H9 (cell line): ENCODE measurements around the gene EDARADD. TPM values are rescaled to one million over a fixed set of nuclear protein-coding genes. Genes with fewer than 3 reads are reported as not detected.

Source experiments
- DNase-seq: peaks from one replicate; pipeline ENCODE4 v3.0.0-alpha.2; 2017
- H2AFZ ChIP-seq: one replicate; pipeline ENCODE4 v1.6.1; 2013; ENCODE audit warnings: mild to moderate bottlenecking, low read length, control low read depth, moderate library complexity
- H2AK5ac ChIP-seq: 2 replicates; pipeline ENCODE4 v1.6.1; 2013; ENCODE audit warnings: low read length, control low read depth, mixed read lengths; ENCODE audit not compliant: insufficient read length
- H2BK120ac ChIP-seq: one replicate; pipeline ENCODE4 v1.6.1; 2013; ENCODE audit warnings: low read depth, mild to moderate bottlenecking, low read length, control low read depth, inconsistent platforms; ENCODE audit not compliant: poor library complexity, severe bottlenecking
- H2BK12ac ChIP-seq: 2 replicates; pipeline ENCODE4 v1.6.1; 2013; ENCODE audit warnings: low read length, control low read depth, mixed read lengths, low read depth; ENCODE audit not compliant: insufficient read length
- H2BK15ac ChIP-seq: 2 replicates; pipeline ENCODE4 v1.6.1; 2013; ENCODE audit warnings: low read depth, low read length, control low read depth
- H2BK20ac ChIP-seq: one replicate; pipeline ENCODE4 v1.6.1; 2013; ENCODE audit warnings: low read depth, mild to moderate bottlenecking, low read length, control low read depth, inconsistent platforms; ENCODE audit not compliant: poor library complexity, severe bottlenecking
- H2BK5ac ChIP-seq: 2 replicates; pipeline ENCODE4 v1.6.1; 2013; ENCODE audit warnings: low read length, control low read depth, mixed read lengths; ENCODE audit not compliant: insufficient read length
- H3K14ac ChIP-seq: 2 replicates; pipeline ENCODE4 v1.6.1; 2013; ENCODE audit warnings: low read length, control low read depth; ENCODE audit not compliant: insufficient read depth
- H3K18ac ChIP-seq: 2 replicates; pipeline ENCODE4 v1.6.1; 2013; ENCODE audit warnings: low read depth, mild to moderate bottlenecking, mixed read lengths, low read length, control low read depth; ENCODE audit not compliant: insufficient read length
- H3K23ac ChIP-seq: 2 replicates; pipeline ENCODE4 v1.6.1; 2013; ENCODE audit warnings: low read length, control low read depth, mixed read lengths, low read depth; ENCODE audit not compliant: insufficient read length
- H3K23me2 ChIP-seq: 2 replicates; pipeline ENCODE4 v1.6.1; 2013; ENCODE audit warnings: low read depth, mild to moderate bottlenecking, mixed read lengths, low read length, control low read depth; ENCODE audit not compliant: insufficient read length, poor library complexity, severe bottlenecking
- H3K27ac ChIP-seq: 2 replicates; pipeline ENCODE4 v1.5.1; 2013; ENCODE audit warnings: low read length, control low read depth, mixed read lengths, low read depth; ENCODE audit not compliant: insufficient read length
- H3K27me3 ChIP-seq: 2 replicates; pipeline ENCODE4 v1.6.1; 2013; ENCODE audit warnings: low read length, control low read depth, inconsistent platforms; ENCODE audit not compliant: insufficient read depth
- H3K4ac ChIP-seq: 2 replicates; pipeline ENCODE4 v1.6.1; 2013; ENCODE audit warnings: low read depth, mild to moderate bottlenecking, control low read depth, inconsistent platforms, low read length, moderate library complexity
- H3K4me1 ChIP-seq: 2 replicates; pipeline ENCODE4 v1.6.1; 2013; ENCODE audit warnings: low read length, control low read depth, inconsistent platforms; ENCODE audit not compliant: insufficient read depth
- H3K4me2 ChIP-seq: 2 replicates; pipeline ENCODE4 v1.6.1; 2013; ENCODE audit warnings: low read length, control low read depth, mixed read lengths; ENCODE audit not compliant: insufficient read length, insufficient read depth
- H3K56ac ChIP-seq: 2 replicates; pipeline ENCODE4 v1.6.1; 2013; ENCODE audit warnings: low read depth, mild to moderate bottlenecking, mixed read lengths, low read length, control low read depth; ENCODE audit not compliant: insufficient read length
- H3K79me1 ChIP-seq: 2 replicates; pipeline ENCODE4 v1.6.1; 2013; ENCODE audit warnings: low read depth, mild to moderate bottlenecking, moderate library complexity, low read length, control low read depth, inconsistent platforms; ENCODE audit not compliant: insufficient read depth, poor library complexity, severe bottlenecking
- H3K79me2 ChIP-seq: 2 replicates; pipeline ENCODE4 v1.6.1; 2013; ENCODE audit warnings: low read length, control low read depth, inconsistent platforms; ENCODE audit not compliant: insufficient read depth
- H3K9ac ChIP-seq: 2 replicates; pipeline ENCODE4 v1.6.1; 2013; ENCODE audit warnings: low read length, control low read depth, mixed read lengths; ENCODE audit not compliant: insufficient read length; ENCODE audit errors: extremely low read depth
- H3K9me3 ChIP-seq: one replicate; pipeline ENCODE4 v1.6.1; 2013; ENCODE audit warnings: low read depth, low read length, inconsistent platforms; ENCODE audit not compliant: control insufficient read depth
- H3T11ph ChIP-seq: one replicate; pipeline ENCODE4 v1.6.1; 2013; ENCODE audit warnings: mild to moderate bottlenecking, low read length, control low read depth, inconsistent platforms
- H4K20me1 ChIP-seq: one replicate; pipeline ENCODE4 v1.6.1; 2013; ENCODE audit not compliant: control insufficient read depth, insufficient read length, insufficient read depth
- H4K5ac ChIP-seq: 2 replicates; pipeline ENCODE4 v1.6.1; 2013; ENCODE audit warnings: low read depth, mild to moderate bottlenecking, mixed read lengths, low read length, control low read depth; ENCODE audit not compliant: insufficient read length
- H4K8ac ChIP-seq: replicated peaks from 2 replicates; pipeline ENCODE4 v1.6.1; 2013; ENCODE audit warnings: low read length, control low read depth, mixed read lengths, low read depth; ENCODE audit not compliant: insufficient read length
- H4K91ac ChIP-seq: 2 replicates; pipeline ENCODE4 v1.6.1; 2013; ENCODE audit warnings: low read depth, mild to moderate bottlenecking, moderate library complexity, mixed read lengths, low read length, control low read depth; ENCODE audit not compliant: insufficient read length
- H3K27ac Mint-ChIP-seq, 3 experiments: 2 replicates in 2 of 3; 3 replicates in 1 of 3; pipeline ENCODE4 v1.8.0; 2020 to 2021; ENCODE audit warnings: mixed read lengths in 3 of 3, mild to moderate bottlenecking in 1 of 3, moderate library complexity in 1 of 3
- H3K27me3 Mint-ChIP-seq: 2 replicates; pipeline ENCODE4 v1.8.0; 2021; ENCODE audit warnings: low read depth, mild to moderate bottlenecking, moderate library complexity, mixed read lengths
- H3K36me3 Mint-ChIP-seq, 3 experiments: 2 replicates in 2 of 3; 3 replicates in 1 of 3; pipeline ENCODE4 v1.8.0; 2020 to 2021; ENCODE audit warnings: low read depth in 3 of 3, mixed read lengths in 3 of 3; ENCODE audit not compliant: insufficient read depth in 1 of 3
- H3K4me1 Mint-ChIP-seq, 2 experiments: 2 replicates each; pipeline ENCODE4 v1.8.0; 2020; ENCODE audit warnings: mixed read lengths in 2 of 2
- H3K4me3 Mint-ChIP-seq, 2 experiments: 2 replicates in 1 of 2; 3 replicates in 1 of 2; pipeline ENCODE4 v1.8.0; 2020 to 2021; ENCODE audit warnings: mild to moderate bottlenecking in 2 of 2, mixed read lengths in 2 of 2, moderate library complexity in 1 of 2
- H3K9me3 Mint-ChIP-seq, 2 experiments: 2 replicates in 1 of 2; 3 replicates in 1 of 2; pipeline ENCODE4 v1.8.0; 2020; ENCODE audit warnings: mild to moderate bottlenecking in 2 of 2, mixed read lengths in 2 of 2, moderate library complexity in 1 of 2
- CTCF ChIP-seq: fragments of 200-600 bp; sonication (generic); conservative IDR thresholded peaks from 3 replicates; pipeline ENCODE4 v1.8.0; 2021; ENCODE audit warnings: antibody characterized with exemption, mild to moderate bottlenecking
- WGBS: extraction: QIAGEN DNeasy Blood & Tissue Kit; methylation state at CpG from one replicate; pipeline ENCODE4 v1.1.7; 2013; ENCODE audit warnings: missing lambda C conversion rate, low lambda C conversion rate, mixed read lengths; ENCODE audit not compliant: insufficient read length; ENCODE audit errors: extremely low coverage; 5-methylcytosine and 5-hydroxymethylcytosine counted together
- total RNA-seq: library from RNA; stranded (reverse); gene quantifications from 2 replicates; pipeline ENCODE4 v1.2.1, GENCODE V29; 2021

The EDARADD gene
- total RNA-seq, 1 experiment from 2014 or later, result 3.8 TPM

GRCh38 chr1:236361909-236362590, 32.0 kb upstream of the EDARADD start:
- Histone ChIP-seq H3K79me2 (no peaks in the 10 kb centered on the region), H3K4me1 (no peaks in the 10 kb centered on the region), H3T11ph (no peak overlapping the region), H4K20me1 (no peaks in the 10 kb centered on the region), H3K27ac (no peak overlapping the region), H3K4ac (no peak overlapping the region), H2BK20ac (no peak overlapping the region), H3K27me3 (no peaks in the 10 kb centered on the region), H3K23ac (no peak overlapping the region), H2BK5ac (no peak overlapping the region), H2BK120ac (no peak overlapping the region), H2BK15ac (no peak overlapping the region), H2BK12ac (no peak overlapping the region), H3K18ac (no peak overlapping the region), H4K5ac (no peak overlapping the region), H3K79me1 (no peaks in the 10 kb centered on the region), H3K4me2 (no peak overlapping the region), H3K23me2 (no peaks in the 10 kb centered on the region), H4K91ac (no peak overlapping the region), H3K56ac (no peak overlapping the region), H4K8ac (no peak overlapping the region), H3K9me3 (no peaks in the 10 kb centered on the region), H3K9ac (no peak overlapping the region), H2AK5ac (no peak overlapping the region), H2AFZ (no peak overlapping the region), H3K14ac (no peak overlapping the region)
- H3K27ac Mint-ChIP-seq, result no peak overlapping the region
- peaks cover 11 to 12% of the 10 kb centered on the region in 2 experiments for H3K9me3 Mint-ChIP-seq
- DNase-seq, result no peak
- WGBS, result no CpG with 5 or more reads among the region's 7 CpGs
- peaks cover 12% of the 10 kb centered on the region in 2 experiments for H3K4me1 Mint-ChIP-seq
- H3K4me3 Mint-ChIP-seq, result no peak overlapping the region
- H3K27me3 Mint-ChIP-seq, result peaks cover 1% of the 10 kb centered on the region; the same call in 1 of the 2 replicates
- no peak for TF ChIP-seq CTCF
- H3K36me3 Mint-ChIP-seq, result peaks cover 0 to 8% (median 6%) of the 10 kb centered on the region in 3 experiments; a peak in 5 of 7 replicates
